Progenitor cell of endocrine pancreas (in vitro differentiated cells): ENCODE measurements around the gene SPTBN4. TPM values are rescaled to one million over a fixed set of nuclear protein-coding genes. Genes with fewer than 3 reads are reported as not detected.

ENCODE experiments used
- DNase-seq: peaks from one replicate; pipeline ENCODE4 v3.0.0; 2021; ENCODE audit warnings: low spot score; ENCODE audit not compliant: unreplicated experiment
- H3K27ac Mint-ChIP-seq: 2 replicates; pipeline ENCODE4 v1.8.0; 2021; ENCODE audit warnings: mild to moderate bottlenecking, moderate library complexity, mixed read lengths
- H3K27me3 Mint-ChIP-seq: 2 replicates; pipeline ENCODE4 v1.8.0; 2021; ENCODE audit warnings: mixed read lengths
- H3K36me3 Mint-ChIP-seq: 2 replicates; pipeline ENCODE4 v1.8.0; 2022; ENCODE audit warnings: mixed read lengths; ENCODE audit not compliant: insufficient read depth
- H3K4me1 Mint-ChIP-seq: 2 replicates; pipeline ENCODE4 v1.8.0; 2021; ENCODE audit warnings: low read depth, mixed read lengths
- H3K4me3 Mint-ChIP-seq: 2 replicates; pipeline ENCODE4 v1.8.0; 2021; ENCODE audit warnings: low read depth, mild to moderate bottlenecking, moderate library complexity, mixed read lengths
- H3K9me3 Mint-ChIP-seq: 2 replicates; pipeline ENCODE4 v1.8.0; 2021; ENCODE audit warnings: low read depth, mixed read lengths
- CTCF ChIP-seq: fragments of 200-600 bp; sonication (generic); IDR thresholded peaks from one replicate; pipeline ENCODE4 v1.5.0; 2021; ENCODE audit warnings: antibody characterized with exemption, mild to moderate bottlenecking; ENCODE audit not compliant: unreplicated experiment
- total RNA-seq: library from RNA; stranded (reverse); gene quantifications from 2 replicates; pipeline ENCODE4 v1.2.1, GENCODE V29; 2021

SPTBN4 gene
- total RNA-seq, 1 donor from 2014 or later: 3.1 TPM

- TF ChIP-seq CTCF: no peak
- H3K27me3 Mint-ChIP-seq: peaks cover 80% of the 10 kb centered on the region
- DNase-seq: no peak
- H3K4me1 Mint-ChIP-seq: peaks cover 13% of the 10 kb centered on the region
- H3K4me3 Mint-ChIP-seq: peak overlapping the region; percentile 67
- peak overlapping the region; percentile 70 for H3K27ac Mint-ChIP-seq
- H3K36me3 Mint-ChIP-seq: no peaks in the 10 kb centered on the region
- no peaks in the 10 kb centered on the region for H3K9me3 Mint-ChIP-seq
Measured at GRCh38 chr19:40604171-40604646, 137.4 kb downstream of the SPTBN4 start.

- Mint-ChIP-seq H3K36me3 (no peaks in the 10 kb centered on the region), H3K4me1 (peaks cover 13% of the 10 kb centered on the region), H3K9me3 (no peaks in the 10 kb centered on the region), H3K27me3 (peaks cover 80% of the 10 kb centered on the region), H3K27ac (no peak overlapping the region), H3K4me3 (peak overlapping the region; percentile 59)
- no peak for DNase-seq
- no peak for TF ChIP-seq CTCF
Measured at GRCh38 chr19:40604647-40605215, 137.9 kb downstream of the SPTBN4 start.

- peak overlapping the region; percentile 66 for H3K4me3 Mint-ChIP-seq
- peak; percentile 8 for TF ChIP-seq CTCF
- H3K9me3 Mint-ChIP-seq: no peaks in the 10 kb centered on the region
- H3K4me1 Mint-ChIP-seq: peaks cover 13% of the 10 kb centered on the region
- peaks cover 83% of the 10 kb centered on the region for H3K27me3 Mint-ChIP-seq
- DNase-seq: no peak
- H3K27ac Mint-ChIP-seq: no peak overlapping the region
- no peaks in the 10 kb centered on the region for H3K36me3 Mint-ChIP-seq
Measured at GRCh38 chr19:40605216-40605971, 138.6 kb downstream of the SPTBN4 start.

GRCh38 chr19:40607311-40608239 lies 140.8 kb downstream of the SPTBN4 start:
- Mint-ChIP-seq H3K9me3 (no peaks in the 10 kb centered on the region), H3K4me3 (no peak overlapping the region), H3K4me1 (peaks cover 13% of the 10 kb centered on the region), H3K27me3 (peaks cover 90% of the 10 kb centered on the region), H3K27ac (no peak overlapping the region), H3K36me3 (no peaks in the 10 kb centered on the region)
- DNase-seq: no peak
- TF ChIP-seq CTCF: no peak

- H3K27ac Mint-ChIP-seq: no peak overlapping the region
- no peaks in the 10 kb centered on the region for H3K36me3 Mint-ChIP-seq
- H3K4me1 Mint-ChIP-seq: peaks cover 9% of the 10 kb centered on the region
- no peak overlapping the region for H3K4me3 Mint-ChIP-seq
- no peak for DNase-seq
- H3K27me3 Mint-ChIP-seq: peaks cover 90% of the 10 kb centered on the region
- no peaks in the 10 kb centered on the region for H3K9me3 Mint-ChIP-seq
- no peak for TF ChIP-seq CTCF
Measured at GRCh38 chr19:40608240-40608621, 141.4 kb downstream of the SPTBN4 start.
